GM12872 (cell line): ENCODE measurements around the gene AUTS2.

ENCODE experiments used
- TF ChIP-seq, protein P1 (sequence below): IDR thresholded peaks from 3 replicates; pipeline ENCODE4 v1.5.1; 2011; ENCODE audit warnings: low read depth, mild to moderate bottlenecking, low read length, moderate library complexity; ENCODE audit not compliant: insufficient read depth

Gene AUTS2

DNA sequence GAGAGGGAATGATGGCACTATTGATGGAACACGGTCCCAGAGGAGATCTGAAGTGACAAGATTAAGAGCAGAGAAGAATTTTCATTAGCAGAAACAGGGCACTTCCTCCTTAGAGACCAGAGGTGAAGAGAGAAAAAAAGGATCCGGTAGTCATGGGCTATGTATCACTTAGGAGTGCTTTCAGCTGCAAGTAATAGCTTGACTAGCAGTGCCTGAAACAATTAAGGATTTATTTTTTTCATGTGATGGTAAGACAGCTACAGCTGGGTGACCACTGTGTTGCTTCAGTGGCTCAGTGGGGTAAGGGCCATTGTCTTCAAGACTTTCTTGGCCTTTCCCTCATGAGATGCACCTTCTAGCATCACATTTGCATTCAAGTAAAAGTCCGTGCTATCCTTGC is 1018.5 kb downstream of the AUTS2 start:
- TF ChIP-seq, protein P1, sequence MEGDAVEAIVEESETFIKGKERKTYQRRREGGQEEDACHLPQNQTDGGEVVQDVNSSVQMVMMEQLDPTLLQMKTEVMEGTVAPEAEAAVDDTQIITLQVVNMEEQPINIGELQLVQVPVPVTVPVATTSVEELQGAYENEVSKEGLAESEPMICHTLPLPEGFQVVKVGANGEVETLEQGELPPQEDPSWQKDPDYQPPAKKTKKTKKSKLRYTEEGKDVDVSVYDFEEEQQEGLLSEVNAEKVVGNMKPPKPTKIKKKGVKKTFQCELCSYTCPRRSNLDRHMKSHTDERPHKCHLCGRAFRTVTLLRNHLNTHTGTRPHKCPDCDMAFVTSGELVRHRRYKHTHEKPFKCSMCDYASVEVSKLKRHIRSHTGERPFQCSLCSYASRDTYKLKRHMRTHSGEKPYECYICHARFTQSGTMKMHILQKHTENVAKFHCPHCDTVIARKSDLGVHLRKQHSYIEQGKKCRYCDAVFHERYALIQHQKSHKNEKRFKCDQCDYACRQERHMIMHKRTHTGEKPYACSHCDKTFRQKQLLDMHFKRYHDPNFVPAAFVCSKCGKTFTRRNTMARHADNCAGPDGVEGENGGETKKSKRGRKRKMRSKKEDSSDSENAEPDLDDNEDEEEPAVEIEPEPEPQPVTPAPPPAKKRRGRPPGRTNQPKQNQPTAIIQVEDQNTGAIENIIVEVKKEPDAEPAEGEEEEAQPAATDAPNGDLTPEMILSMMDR: no peak

DNA sequence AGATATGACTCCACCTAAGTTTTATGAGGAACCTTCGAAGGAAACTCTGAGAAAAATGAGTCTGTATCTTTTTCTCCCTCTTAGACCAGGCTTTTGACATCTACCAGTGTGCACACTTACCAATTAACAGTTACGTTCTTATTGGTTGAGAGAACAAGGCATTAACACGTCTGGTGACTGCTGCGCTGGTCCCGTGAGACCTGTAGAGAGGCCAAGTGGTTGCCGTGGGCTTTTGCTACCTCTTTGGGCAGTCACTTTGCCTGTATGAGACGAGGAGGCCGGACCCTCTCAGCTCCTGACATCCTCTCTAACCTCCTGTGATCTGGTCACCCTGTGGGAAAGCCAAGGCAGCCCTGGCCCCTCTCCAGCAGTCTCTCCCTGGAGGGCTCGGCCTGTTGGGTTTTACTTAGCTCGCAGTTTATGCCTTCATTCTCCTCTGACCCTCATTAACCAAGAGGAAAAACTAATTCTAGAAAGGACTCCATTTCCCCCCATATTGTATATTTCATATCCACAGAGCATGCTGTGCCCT is 1019.8 kb downstream of the AUTS2 start:
- TF ChIP-seq, protein P1: no peak

DNA sequence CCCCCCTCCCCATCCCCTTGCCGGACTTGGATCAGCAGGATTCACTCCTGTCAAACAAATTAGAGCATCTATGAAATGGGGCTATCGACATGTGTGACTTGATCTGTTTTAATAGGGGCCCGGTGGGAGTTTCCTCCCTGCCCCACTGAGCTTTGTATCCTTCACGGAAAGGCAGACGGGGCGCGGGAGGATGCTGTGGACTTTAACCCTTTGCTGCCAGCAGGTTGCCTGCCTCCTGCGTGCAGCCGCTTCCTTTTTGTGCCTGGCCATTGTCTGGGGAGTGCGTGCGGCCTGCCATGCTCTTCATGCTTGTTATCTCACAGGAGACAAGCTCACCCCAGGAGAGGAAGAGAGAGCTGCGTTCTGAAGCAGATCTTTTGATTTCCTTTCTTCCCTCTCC is 1020.9 kb downstream of the AUTS2 start:
- TF ChIP-seq, protein P1: no peak

DNA sequence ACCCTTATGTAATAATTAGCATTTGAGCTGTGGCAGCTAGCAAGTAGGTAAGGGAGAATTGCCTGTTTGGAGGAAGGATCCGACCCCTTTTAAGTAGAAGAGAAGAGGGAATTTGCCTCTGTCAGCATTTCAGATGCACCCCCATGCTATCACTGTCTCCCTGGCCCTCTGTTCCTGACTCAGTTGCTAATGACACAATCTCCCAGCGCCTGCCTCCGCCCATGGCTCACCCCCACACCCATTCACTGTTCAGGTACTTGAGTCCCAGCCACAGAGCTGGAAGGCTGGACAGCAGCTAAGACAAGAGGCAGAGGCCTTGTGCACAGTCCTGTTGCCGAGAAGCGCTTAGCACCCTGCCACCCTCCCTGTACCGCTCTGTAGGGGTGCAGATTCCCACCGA is 1021.4 kb downstream of the AUTS2 start:
- TF ChIP-seq, protein P1: no peak

DNA sequence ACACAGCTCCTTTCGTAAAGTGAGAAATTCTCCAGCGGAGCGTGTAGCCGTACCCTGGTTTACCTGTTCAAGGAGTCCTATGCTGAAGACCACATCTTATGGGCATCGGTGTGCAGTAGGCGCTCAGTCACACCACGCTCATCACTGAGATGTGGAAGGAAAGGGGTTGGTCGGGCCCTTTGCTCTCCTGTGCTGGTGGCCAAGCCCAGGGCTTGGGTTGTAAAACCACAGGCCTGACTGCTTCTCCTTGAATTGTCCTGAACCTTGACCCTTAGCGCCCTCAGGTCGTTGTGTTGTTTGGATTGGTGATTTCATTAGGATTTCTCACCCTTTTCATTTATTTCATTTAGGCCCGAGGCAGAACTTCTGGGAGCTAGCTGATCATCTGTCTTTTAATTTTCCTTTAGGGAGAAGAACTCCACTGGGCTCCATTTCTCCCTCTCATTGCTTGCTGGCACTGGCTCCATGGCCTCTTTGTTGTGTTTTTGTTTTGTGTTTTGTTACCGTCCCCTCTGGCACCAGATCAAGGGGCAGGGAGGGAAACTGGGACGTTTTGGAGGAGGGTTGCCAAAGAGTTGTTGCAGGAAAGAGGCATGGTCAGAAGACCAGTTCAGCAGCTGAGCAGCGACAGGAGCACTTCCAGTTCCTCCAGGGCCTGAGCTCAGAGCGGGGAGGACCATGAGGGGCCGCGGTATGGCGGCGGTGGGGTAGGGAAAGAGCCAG is 1022.2 kb downstream of the AUTS2 start:
- TF ChIP-seq, protein P1: no peak

DNA sequence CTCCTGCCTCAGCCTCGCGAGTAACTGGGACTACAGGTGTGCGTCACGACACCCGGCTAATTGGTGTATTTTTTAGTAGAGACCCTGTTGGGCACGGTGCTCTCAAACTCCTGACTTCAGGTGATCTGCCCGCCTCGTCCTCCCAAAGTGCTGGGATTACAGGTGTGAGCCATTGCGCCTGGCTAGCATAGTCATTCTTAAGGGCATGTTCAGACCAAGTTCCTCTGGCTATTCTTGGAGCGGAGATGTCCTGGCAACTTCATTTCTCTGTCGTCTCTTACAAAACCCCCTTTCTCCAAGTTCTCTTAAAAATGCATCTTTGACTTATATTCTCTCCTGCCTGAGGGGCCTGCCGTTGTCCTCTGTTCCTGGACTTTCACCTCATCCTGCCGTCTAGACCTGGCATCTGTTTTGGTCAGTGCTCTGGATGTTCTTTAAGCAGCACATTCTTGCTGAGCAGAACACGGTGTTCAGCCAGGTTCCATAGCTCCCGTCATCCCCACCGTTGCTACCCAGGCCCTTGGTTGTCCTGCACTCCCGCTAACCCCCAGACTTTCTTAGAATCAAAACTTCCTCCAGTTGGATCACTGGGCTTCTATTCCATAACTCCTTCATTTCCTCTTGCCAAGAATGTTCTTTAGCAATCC is 1023.8 kb downstream of the AUTS2 start:
- TF ChIP-seq, protein P1: no peak

DNA sequence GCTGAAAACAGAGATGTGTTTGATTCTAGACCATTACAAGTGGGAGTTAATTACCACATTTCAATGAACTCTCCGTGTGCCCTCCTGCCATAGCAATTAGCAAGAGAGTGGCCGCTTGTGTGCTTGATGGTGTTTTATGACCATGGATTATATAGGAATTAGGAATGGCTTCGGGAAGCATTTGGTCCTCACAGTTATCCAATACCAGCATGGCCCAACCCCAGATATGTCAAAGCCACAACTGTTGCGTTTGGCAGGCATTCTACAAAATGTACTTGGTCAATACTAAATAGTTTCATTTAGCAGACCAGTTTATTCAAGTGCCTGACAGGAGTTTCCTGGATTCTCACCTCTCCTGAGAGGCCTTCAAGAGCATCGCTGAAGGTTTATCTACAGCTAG is 1024.7 kb downstream of the AUTS2 start:
- TF ChIP-seq, protein P1: no peak
